ENCODE results near the gene SCN1A. TPM values are rescaled to one million over a fixed set of nuclear protein-coding genes. Genes with fewer than 3 reads are reported as not detected.
"Not testable (repeated sequence)": the region's sequence is repeated elsewhere in the genome, so short reads cannot be mapped to it uniquely, and the experiment has no call there.

Gene SCN1A
- total RNA-seq, 6 donors from 2014 or later = 11.5 to 42.2 (median 17.6) TPM

GRCh38 chr2:166147883-166148282 is 20.1 kb upstream of the SCN1A start:
- no peaks in the 10 kb centered on the region for H3K9me3 ChIP-seq
- H3K27ac ChIP-seq = no peak overlapping the region
- H3K36me3 ChIP-seq = no peaks in the 10 kb centered on the region
- no peak overlapping the region for H3K4me3 ChIP-seq
- DNase-seq (no peak), ATAC-seq (ENCODE audit: low FRiP score in 2 of 2) (no peak)
- H3K27me3 ChIP-seq = no peaks in the 10 kb centered on the region
- WGBS, 2 donors = 68 to 84% methylated on average over 2 of the region's 2 CpGs
- no peaks in the 10 kb centered on the region for H3K4me1 ChIP-seq
- TF ChIP-seq EP300 (IDR thresholded peaks at IDR 0.05) = no peak
- TF ChIP-seq POLR2A (IDR thresholded peaks at IDR 0.05) = no peak
- TF ChIP-seq POLR2AphosphoS5 (IDR thresholded peaks at IDR 0.05) = no peak
- no peak for TF ChIP-seq CTCF (IDR thresholded peaks at IDR 0.05)

GRCh38 chr2:166144071-166144470 is 16.3 kb upstream of the SCN1A start:
- no peaks in the 10 kb centered on the region for H3K9me3 ChIP-seq
- no peak overlapping the region for H3K27ac ChIP-seq
- 49 to 60% methylated on average over 1 of the region's 1 CpG for WGBS, 2 donors
- DNase-seq (no peak), ATAC-seq (ENCODE audit: low FRiP score in 2 of 2) (no peak)
- no peak overlapping the region for H3K4me3 ChIP-seq
- no peak for TF ChIP-seq EP300 (IDR thresholded peaks at IDR 0.05)
- H3K27me3 ChIP-seq = no peaks in the 10 kb centered on the region
- no peaks in the 10 kb centered on the region for H3K36me3 ChIP-seq
- H3K4me1 ChIP-seq = no peaks in the 10 kb centered on the region

GRCh38 chr2:166140932-166141331 is 13.1 kb upstream of the SCN1A start:
- TF ChIP-seq POLR2AphosphoS5 (IDR thresholded peaks at IDR 0.05) (no peak), POLR2A (IDR thresholded peaks at IDR 0.05) (peak in 1 of 4 donors; percentile 34)
- no peaks in the 10 kb centered on the region for H3K4me1 ChIP-seq
- 55 to 58% methylated on average over 2 of the region's 2 CpGs for WGBS, 2 donors
- no peaks in the 10 kb centered on the region for H3K36me3 ChIP-seq
- peak overlapping the region in 1 of 4 donors; percentile 13 for H3K4me3 ChIP-seq
- ATAC-seq (ENCODE audit: low FRiP score in 2 of 2) (peak; percentile 31 to 83), DNase-seq (peak in 1 of 2 donors; percentile 73)
- no peaks in the 10 kb centered on the region for H3K27me3 ChIP-seq
- H3K9me3 ChIP-seq = no peaks in the 10 kb centered on the region
- peak overlapping the region in 2 of 4 donors; percentile 48 to 54 for H3K27ac ChIP-seq

- TF ChIP-seq EP300 (IDR thresholded peaks at IDR 0.05) (no peak), CTCF (IDR thresholded peaks at IDR 0.05) (no peak), POLR2A (IDR thresholded peaks at IDR 0.05) (no peak), POLR2AphosphoS5 (IDR thresholded peaks at IDR 0.05) (no peak)
- ATAC-seq (ENCODE audit: low FRiP score in 2 of 2) = no peak
- H3K27me3 ChIP-seq = no peaks in the 10 kb centered on the region
- no peak for DNase-seq
- H3K9me3 ChIP-seq = no peaks in the 10 kb centered on the region
- H3K36me3 ChIP-seq = no peaks in the 10 kb centered on the region
- peak overlapping the region in 2 of 4 donors; percentile 48 to 54 for H3K27ac ChIP-seq
- H3K4me3 ChIP-seq = peak overlapping the region in 1 of 4 donors; percentile 13
- 29 to 64% methylated on average over 7 of the region's 7 CpGs for WGBS, 2 donors
- no peaks in the 10 kb centered on the region for H3K4me1 ChIP-seq
These were observed 12.7 kb upstream of the SCN1A start for GRCh38 chr2:166140475-166140874.

- not testable (repeated sequence) for H3K9me3 ChIP-seq; H3K27me3 ChIP-seq; DNase-seq; ATAC-seq (ENCODE audit: low FRiP score in 2 of 2); H3K27ac ChIP-seq; H3K36me3 ChIP-seq; H3K4me1 ChIP-seq; H3K4me3 ChIP-seq
- WGBS, 2 donors = 54 to 76% methylated on average over 3 of the region's 3 CpGs
These were observed 11.7 kb upstream of the SCN1A start for GRCh38 chr2:166139479-166139878.

GRCh38 chr2:166138667-166139066 is 10.8 kb upstream of the SCN1A start:
- 80 to 100% methylated on average over 1 of the region's 1 CpG for WGBS, 2 donors
- Histone ChIP-seq H3K27ac (no peak overlapping the region), H3K4me3 (no peak overlapping the region), H3K4me1 (peaks cover 0 to 3% (median 0%) of the 10 kb centered on the region in 4 donors), H3K9me3 (no peaks in the 10 kb centered on the region), H3K27me3 (no peaks in the 10 kb centered on the region), H3K36me3 (no peaks in the 10 kb centered on the region)
- ATAC-seq (ENCODE audit: low FRiP score in 2 of 2) (no peak), DNase-seq (no peak)
- TF ChIP-seq EP300 (IDR thresholded peaks at IDR 0.05) = no peak
- no peak for TF ChIP-seq POLR2A (IDR thresholded peaks at IDR 0.05)
- no peak for TF ChIP-seq CTCF (IDR thresholded peaks at IDR 0.05)
- TF ChIP-seq POLR2AphosphoS5 (IDR thresholded peaks at IDR 0.05) = no peak

All from upper lobe of left lung (tissue), 6 donors.